NT2/D1 (cell line): ENCODE results near the gene CCDC70.

ENCODE experiments used
- YY1 ChIP-seq: IDR thresholded peaks from 2 replicates; pipeline ENCODE4 v1.6.1; 2011; ENCODE audit not compliant: insufficient read length, insufficient read depth
- ZNF274 ChIP-seq: IDR thresholded peaks from 2 replicates; pipeline ENCODE4 v1.6.1; 2011; ENCODE audit warnings: mild to moderate bottlenecking, low read depth, low read length

GRCh38 chr13:51819544-51819943 is 42.2 kb upstream of the CCDC70 start:
- TF ChIP-seq YY1 (no peak), ZNF274 (no peak)
